Nephron (organoid): Measurements from ENCODE around the gene RGS1.

Experiments
- H3K27ac Mint-ChIP-seq, 3 experiments: 2 replicates each; pipeline ENCODE4 v1.8.0; 2020; ENCODE audit warnings: mixed read lengths in 3 of 3, mild to moderate bottlenecking in 2 of 3, moderate library complexity in 1 of 3
- H3K27me3 Mint-ChIP-seq: 2 replicates; pipeline ENCODE4 v1.8.0; 2021; ENCODE audit warnings: low read depth, mild to moderate bottlenecking, moderate library complexity, mixed read lengths
- H3K36me3 Mint-ChIP-seq: 2 replicates; pipeline ENCODE4 v1.8.0; 2020; ENCODE audit warnings: low read depth, mixed read lengths
- H3K4me1 Mint-ChIP-seq: 2 replicates; pipeline ENCODE4 v1.8.0; 2020; ENCODE audit warnings: mixed read lengths
- H3K4me3 Mint-ChIP-seq, 3 experiments: 2 replicates each; pipeline ENCODE4 v1.8.0; 2020; ENCODE audit warnings: mild to moderate bottlenecking in 3 of 3, mixed read lengths in 3 of 3, moderate library complexity in 2 of 3
- H3K9me3 Mint-ChIP-seq: 2 replicates; pipeline ENCODE4 v1.8.0; 2020; ENCODE audit warnings: mixed read lengths
- CTCF ChIP-seq, 3 experiments: fragments of 200-600 bp; sonication (generic); IDR thresholded peaks; one replicate each; pipeline ENCODE4 v1.5.0; 2021; ENCODE audit warnings: antibody characterized with exemption in 3 of 3; ENCODE audit not compliant: unreplicated experiment in 3 of 3

Gene RGS1

GRCh38 chr1:192627901-192628300, 52.3 kb downstream of the RGS1 start:
- H3K9me3 Mint-ChIP-seq = peaks cover 4% of the 10 kb centered on the region
- no peaks in the 10 kb centered on the region for H3K27me3 Mint-ChIP-seq
- no peaks in the 10 kb centered on the region for H3K36me3 Mint-ChIP-seq
- no peak for TF ChIP-seq CTCF (IDR thresholded peaks at IDR 0.05; ENCODE audit: unreplicated experiment in 3 of 3)
- peaks cover 3% of the 10 kb centered on the region for H3K4me1 Mint-ChIP-seq
- no peak overlapping the region for H3K27ac Mint-ChIP-seq
- H3K4me3 Mint-ChIP-seq = no peak overlapping the region

GRCh38 chr1:192628396-192629057, 53.0 kb downstream of the RGS1 start:
- H3K4me1 Mint-ChIP-seq = peaks cover 9% of the 10 kb centered on the region
- H3K4me3 Mint-ChIP-seq = no peak overlapping the region
- no peaks in the 10 kb centered on the region for H3K27me3 Mint-ChIP-seq
- H3K9me3 Mint-ChIP-seq = peaks cover 4% of the 10 kb centered on the region
- TF ChIP-seq CTCF (IDR thresholded peaks at IDR 0.05; ENCODE audit: unreplicated experiment in 3 of 3) = no peak
- no peak overlapping the region for H3K27ac Mint-ChIP-seq
- H3K36me3 Mint-ChIP-seq = no peaks in the 10 kb centered on the region

GRCh38 chr1:192629612-192630011, 54.0 kb downstream of the RGS1 start:
- no peaks in the 10 kb centered on the region for H3K36me3 Mint-ChIP-seq
- no peaks in the 10 kb centered on the region for H3K9me3 Mint-ChIP-seq
- H3K27ac Mint-ChIP-seq = no peak overlapping the region

More at GRCh38 chr1:192629612-192630011, 54.0 kb downstream of the RGS1 start:
- H3K4me3 Mint-ChIP-seq = no peak overlapping the region
- no peak for TF ChIP-seq CTCF (IDR thresholded peaks at IDR 0.05; ENCODE audit: unreplicated experiment in 3 of 3)
- H3K4me1 Mint-ChIP-seq = peaks cover 14% of the 10 kb centered on the region
- no peaks in the 10 kb centered on the region for H3K27me3 Mint-ChIP-seq
